GM21825 (cell line): ENCODE results near the gene SMARCD1.
"Not testable (repeated sequence)": the region's sequence is repeated elsewhere in the genome, so short reads cannot be mapped to it uniquely, and the experiment has no call there.

Source experiments
- ATAC-seq: cut with Tn5 transposase; IDR thresholded peaks from one replicate; pipeline ENCODE4 v1.9.1; 2021; ENCODE audit warnings: mild to moderate bottlenecking, moderate library complexity; ENCODE audit not compliant: unreplicated experiment

The SMARCD1 gene

DNA sequence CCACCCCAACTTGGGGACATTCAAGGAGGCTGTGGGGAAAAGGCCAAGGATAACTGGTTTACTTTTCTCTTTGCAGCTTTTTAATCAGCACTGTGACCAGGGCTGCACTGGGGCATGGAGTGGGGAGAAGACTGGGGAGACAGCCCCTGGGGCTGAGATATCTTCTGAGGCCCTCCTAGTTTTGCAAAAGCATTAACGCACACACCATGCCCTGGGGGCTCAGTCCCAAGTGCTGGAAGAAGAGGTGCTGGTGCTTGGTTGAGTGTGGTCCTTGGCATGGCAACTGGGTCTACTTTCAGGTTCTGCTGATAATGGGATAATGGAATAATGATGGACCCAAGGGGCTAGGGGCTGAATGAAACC, 9.4 kb upstream of the SMARCD1 start:
- ATAC-seq, result no peak

DNA sequence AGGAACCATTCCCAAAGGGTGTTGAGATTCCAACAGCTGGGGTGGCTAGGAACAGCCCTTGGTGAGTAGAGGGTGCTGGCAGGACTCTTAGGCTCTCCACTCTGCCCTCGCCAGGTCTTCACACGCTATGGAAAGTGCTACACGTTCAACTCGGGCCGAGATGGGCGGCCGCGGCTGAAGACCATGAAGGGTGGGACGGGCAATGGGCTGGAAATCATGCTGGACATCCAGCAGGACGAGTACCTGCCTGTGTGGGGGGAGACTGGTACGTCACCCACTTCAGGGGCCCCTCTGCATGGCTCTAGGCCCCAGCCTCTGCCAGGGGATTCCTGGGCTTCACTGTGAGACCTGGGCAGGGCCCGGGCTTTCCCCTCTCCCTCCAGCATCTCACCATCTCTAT, 8.0 kb upstream of the SMARCD1 start:
- no peak for ATAC-seq

DNA sequence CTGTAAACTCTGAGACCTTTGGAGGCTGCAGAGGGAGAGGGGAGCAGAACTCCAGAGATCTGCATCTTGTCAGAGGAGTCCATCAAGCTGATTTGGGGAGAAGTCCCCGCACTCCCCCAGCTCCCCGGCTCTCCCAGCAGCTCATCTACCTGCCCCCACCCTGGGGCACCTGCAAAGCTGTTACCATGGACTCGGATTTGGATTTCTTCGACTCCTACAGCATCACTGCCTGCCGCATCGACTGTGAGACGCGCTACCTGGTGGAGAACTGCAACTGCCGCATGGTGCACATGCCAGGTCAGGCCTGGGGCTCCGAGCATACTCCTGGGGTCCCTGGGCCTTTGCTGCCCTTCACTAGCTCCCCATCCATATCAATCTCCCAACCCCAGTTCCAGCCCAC, 6.9 kb upstream of the SMARCD1 start:
- no peak for ATAC-seq

DNA sequence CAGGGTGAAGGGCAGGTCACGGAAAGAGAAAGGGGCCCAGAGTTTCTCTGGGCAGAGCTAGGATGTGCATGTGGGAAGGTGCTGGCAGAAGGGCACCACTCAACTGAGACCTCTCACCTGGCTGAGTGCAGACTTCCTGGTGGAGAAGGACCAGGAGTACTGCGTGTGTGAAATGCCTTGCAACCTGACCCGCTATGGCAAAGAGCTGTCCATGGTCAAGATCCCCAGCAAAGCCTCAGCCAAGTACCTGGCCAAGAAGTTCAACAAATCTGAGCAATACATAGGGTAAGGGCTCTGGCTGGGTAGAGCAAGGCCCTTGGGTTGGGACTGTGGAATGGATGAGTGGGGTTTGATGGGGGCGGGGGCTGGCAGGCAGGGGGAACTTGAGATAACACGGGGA, 5.4 kb upstream of the SMARCD1 start:
- no peak for ATAC-seq

DNA sequence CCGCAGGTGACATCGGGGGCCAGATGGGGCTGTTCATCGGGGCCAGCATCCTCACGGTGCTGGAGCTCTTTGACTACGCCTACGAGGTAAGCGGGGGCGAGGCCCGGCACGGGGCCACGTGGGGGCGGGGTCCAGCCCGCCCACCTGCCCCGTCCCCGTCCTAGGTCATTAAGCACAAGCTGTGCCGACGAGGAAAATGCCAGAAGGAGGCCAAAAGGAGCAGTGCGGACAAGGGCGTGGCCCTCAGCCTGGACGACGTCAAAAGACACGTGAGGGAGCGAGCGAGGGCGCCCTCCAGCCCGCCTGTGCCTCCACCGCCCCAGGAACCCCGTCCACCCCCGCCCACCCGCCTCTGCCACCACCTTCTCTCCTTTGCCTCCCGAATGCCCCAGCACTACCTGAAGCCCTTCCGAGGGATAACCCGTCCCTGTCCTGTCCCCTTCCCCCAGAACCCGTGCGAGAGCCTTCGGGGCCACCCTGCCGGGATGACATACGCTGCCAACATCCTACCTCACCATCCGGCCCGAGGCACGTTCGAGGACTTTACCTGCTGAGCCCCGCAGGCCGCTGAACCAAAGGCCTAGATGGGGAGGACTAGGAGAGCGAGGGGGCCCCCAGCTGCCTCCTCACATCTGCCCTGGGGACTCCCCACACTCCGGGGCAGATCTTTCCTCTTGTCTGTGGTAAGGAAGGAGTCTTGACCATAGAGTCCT, 3.9 kb upstream of the SMARCD1 start:
- ATAC-seq, result no peak

DNA sequence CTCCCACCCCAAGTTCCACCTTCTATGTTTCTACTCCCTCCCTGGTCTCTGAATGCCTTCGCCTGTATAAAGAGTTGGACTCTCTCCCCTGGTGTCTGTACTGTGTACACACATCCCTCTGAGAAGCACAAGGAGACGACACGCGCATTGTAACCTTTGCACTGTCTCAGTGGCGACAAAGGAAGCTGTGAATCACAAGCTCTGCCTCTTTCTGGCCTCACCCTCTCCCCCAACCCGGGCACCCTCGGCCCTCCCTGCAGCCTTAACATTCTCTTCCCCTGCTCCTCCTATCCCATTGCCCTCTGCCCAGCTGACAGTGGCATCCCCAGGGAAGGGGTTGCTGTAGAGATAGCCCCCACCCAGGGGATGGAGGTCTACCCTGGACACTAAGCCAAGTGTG, 2.5 kb upstream of the SMARCD1 start:
- ATAC-seq, result no peak

DNA sequence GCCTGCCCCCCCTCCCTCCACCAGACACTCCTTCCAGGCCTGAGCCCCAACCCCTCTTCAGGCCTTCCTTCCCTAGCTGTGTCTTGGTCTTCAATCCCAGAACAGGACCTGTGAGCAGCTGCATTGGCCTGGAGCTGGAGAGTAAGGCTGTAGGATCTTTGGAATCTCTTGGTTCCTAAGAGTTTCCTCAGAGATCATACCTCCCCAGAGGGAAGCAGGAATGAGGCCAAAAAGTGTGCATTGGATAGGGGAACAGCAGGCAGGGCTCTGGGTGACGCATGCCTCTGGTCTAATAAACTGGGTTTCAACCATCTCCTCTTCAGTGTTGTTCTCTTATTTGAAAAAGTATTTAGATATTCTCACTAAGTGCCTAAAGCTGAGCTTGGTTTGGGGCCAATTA, 1.8 kb upstream of the SMARCD1 start:
- ATAC-seq, result no peak

- ATAC-seq, result not testable (repeated sequence)
Measured at GRCh38 chr12:50084409-50084774, 750 bp upstream of the SMARCD1 start.

- ATAC-seq, result no peak
Measured at GRCh38 chr12:50085615-50086072, 502 bp downstream of the SMARCD1 start.

DNA sequence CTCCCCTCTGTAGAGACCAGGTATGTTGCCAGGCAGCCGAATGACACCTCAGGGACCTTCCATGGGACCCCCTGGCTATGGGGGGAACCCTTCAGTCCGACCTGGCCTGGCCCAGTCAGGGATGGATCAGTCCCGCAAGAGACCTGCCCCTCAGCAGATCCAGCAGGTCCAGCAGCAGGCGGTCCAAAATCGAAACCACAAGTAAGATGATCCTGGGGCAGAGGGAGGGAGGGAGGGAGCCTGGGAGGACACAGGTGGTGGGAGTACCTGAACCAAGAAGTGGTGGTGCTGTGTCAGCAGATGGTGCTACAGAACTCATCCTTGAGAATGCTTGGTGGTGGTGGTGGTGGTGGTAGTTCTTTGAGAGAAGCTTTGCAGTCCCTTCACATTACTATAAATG, 1.0 kb downstream of the SMARCD1 start:
- ATAC-seq, result no peak

- no peak for ATAC-seq
Measured at GRCh38 chr12:50087151-50087550, 2.0 kb downstream of the SMARCD1 start.

- no peak for ATAC-seq
Measured at GRCh38 chr12:50087995-50088394, 2.9 kb downstream of the SMARCD1 start.

DNA sequence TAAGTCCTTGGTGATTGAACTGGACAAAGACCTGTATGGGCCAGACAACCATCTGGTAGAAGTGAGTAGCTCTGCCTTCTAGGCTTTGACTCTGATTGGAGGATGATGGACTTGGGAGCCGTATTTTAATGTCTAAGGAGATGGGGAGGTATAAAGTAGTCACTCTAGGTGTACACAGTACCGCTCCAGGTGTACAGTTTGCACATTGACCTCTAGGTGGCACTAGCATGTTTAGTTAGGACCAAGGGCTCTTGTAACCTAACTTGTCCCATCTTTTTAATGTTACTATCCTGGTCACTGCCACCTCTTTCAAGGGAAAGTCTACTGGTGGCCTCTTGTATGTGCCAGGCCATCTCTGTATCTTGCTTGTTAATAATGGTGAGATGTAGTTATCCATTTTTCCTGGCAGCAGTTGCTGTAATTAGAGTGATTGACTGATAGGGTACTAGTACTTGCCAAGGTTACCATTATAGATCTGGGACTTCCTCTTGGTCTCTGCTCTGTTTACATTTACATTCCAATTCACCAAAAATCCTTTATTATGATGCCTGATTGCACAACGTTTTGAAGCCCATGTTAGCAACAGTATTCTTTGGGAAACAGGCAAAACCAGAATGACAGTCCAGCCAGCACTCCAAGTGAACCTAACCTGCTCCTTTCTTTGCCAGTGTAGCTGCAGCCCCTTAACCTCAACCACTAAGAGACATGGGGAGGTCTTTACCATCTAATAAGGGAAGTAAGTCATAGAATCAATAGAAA, 3.6 kb downstream of the SMARCD1 start:
- ATAC-seq, result no peak

DNA sequence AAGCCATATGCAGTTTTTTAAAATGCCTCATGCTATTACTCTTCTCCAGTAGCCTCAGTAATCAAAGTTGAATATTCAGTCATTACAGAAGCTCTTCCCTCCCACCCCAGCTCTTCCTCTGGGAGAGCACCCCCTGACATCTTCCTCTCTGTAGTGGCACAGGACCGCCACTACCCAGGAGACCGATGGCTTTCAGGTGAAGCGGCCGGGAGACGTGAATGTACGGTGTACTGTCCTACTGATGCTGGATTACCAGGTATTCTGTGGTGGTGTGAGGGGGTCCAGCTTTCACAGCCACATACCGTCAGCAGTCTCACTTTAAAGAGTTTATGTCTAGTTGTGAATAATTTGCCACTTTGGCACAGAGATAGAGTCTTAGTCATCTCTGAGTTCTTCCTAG, 4.6 kb downstream of the SMARCD1 start:
- no peak for ATAC-seq

GRCh38 chr12:50090391-50090790, 5.2 kb downstream of the SMARCD1 start:
- no peak for ATAC-seq

GRCh38 chr12:50097952-50098351, 12.8 kb downstream of the SMARCD1 start:
- ATAC-seq, result no peak

DNA sequence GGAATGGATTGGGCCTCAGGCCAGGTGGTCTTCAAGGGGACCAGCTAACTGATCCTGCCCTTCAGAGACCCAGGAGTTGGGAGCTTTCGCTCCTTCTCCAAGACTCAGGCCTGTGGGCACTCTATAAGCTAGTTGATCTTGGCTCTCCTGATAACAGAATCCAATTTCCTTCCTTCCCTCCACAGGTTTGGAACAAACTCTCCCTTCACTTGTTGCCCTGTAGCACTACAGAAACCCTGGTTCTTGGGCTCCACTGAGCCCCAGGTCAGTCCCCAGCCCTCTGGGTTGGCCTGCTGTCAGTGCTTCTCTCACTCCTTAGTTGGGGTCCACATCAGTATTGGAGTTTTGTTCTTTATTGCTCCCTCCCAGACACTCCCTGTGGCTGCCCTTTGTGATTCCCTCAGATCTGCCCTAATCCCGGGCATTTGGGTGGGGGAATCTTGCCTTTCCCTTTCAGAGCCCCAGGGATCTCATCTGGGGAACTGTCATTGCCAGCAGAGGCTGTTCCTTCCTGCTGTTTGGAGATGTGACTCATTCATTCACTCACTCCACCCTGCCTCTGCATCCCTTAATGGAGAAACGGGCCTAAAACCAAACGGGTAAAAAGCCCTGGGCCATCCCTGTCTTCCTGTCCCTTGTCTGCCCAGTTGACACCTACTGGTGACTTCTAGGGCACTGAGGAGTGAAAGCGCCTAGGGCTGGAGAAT, 14.3 kb downstream of the SMARCD1 start:
- ATAC-seq, result no peak

GRCh38 chr12:50100561-50100960, 15.4 kb downstream of the SMARCD1 start:
- no peak for ATAC-seq

DNA sequence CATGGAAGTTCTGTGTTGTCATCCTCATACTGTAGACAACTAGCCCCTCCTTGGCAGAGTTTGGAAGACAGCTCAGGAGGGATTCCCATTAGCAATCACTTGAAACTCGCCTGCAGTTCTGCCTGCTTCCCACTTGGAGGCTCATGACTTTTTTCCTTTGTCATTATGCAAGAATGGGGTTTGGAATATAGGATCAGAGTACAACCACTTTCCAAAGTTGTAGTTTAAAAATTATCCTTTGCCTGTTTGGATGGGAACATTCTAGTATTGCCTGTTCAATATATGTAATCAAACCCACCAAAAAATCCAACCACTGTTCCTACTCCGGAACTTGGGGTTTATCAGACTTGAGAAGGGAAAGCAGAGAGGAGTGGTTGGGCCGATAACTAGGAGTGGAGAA, 16.5 kb downstream of the SMARCD1 start:
- ATAC-seq, result no peak

- ATAC-seq, result no peak
Measured at GRCh38 chr12:50102131-50102531, 17.0 kb downstream of the SMARCD1 start.

DNA sequence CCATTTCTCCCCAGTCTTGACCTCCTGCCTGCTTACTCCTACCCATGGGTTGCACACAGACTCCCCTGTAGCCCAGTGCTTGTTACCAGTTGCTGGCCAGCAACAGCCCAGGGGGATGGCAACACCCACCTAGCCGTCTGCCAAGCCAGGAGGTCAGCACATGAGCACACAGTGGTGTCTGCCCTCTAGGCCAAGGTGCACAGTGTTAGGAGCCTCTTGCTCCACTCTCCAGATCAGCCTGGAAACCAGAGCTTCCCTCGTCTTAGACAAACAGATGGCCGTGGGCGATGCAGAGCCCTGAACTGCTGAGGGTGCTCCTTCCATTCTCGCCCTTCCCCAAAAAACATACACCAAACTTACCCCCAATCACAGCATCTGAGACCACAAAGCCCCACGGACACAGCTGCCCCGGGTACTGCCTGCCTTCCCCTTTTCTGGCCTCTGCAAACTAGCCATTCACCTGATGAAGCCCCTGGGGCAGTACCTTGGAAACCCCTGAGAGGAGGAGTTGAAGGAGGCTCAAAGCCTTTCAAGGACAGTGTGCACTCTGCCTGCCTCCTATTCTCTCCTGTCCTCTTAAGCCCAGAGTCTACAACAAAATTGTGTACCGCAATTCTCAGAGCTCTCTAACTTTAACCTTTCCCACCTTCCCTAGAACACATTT, 17.6 kb downstream of the SMARCD1 start:
- no peak for ATAC-seq
